Panc1 (cell line): ENCODE measurements around the gene MTAP.

Experiments used
- CTCF ChIP-seq: fragments of 450-650 bp; IDR thresholded peaks from 2 replicates; pipeline ENCODE4 v1.5.1; 2017; ENCODE audit warnings: mild to moderate bottlenecking
- POLR2AphosphoS5 ChIP-seq: IDR thresholded peaks from 2 replicates; pipeline ENCODE4 v1.6.1; 2012; ENCODE audit warnings: mild to moderate bottlenecking, low read depth, low read length, moderate library complexity
- REST ChIP-seq, 2 experiments: IDR thresholded peaks; 2 replicates each; pipeline ENCODE4 v1.6.1; 2011 to 2012; ENCODE audit warnings: low read depth in 2 of 2, control low read depth in 1 of 2, low read length in 1 of 2, mild to moderate bottlenecking in 1 of 2, moderate library complexity in 1 of 2; ENCODE audit not compliant: insufficient read depth in 1 of 2
- SIN3A ChIP-seq: IDR thresholded peaks from 2 replicates; pipeline ENCODE4 v1.6.1; 2012; ENCODE audit warnings: low read depth, mild to moderate bottlenecking, low read length, moderate library complexity, borderline replicate concordance; ENCODE audit not compliant: insufficient read depth

GRCh38 chr9:21972361-21972760, 169.9 kb downstream of the MTAP start:
- no peak for TF ChIP-seq SIN3A
- no peak for TF ChIP-seq CTCF
- no peak for TF ChIP-seq POLR2AphosphoS5
- no peak for TF ChIP-seq REST (IDR thresholded peaks at IDR 0.05; ENCODE audit: insufficient read depth in 1 of 2, low read depth in 2 of 2, low read length in 1 of 2)
